HepG2 (cell line): ENCODE measurements around the gene RBBP8NL. TPM values are rescaled to one million over a fixed set of nuclear protein-coding genes. Genes with fewer than 3 reads are reported as not detected.

Experiments used
- AGO2 ChIP-seq: fragments of 200-400 bp; formaldehyde crosslinking; optimal IDR thresholded peaks from 2 replicates; pipeline ENCODE3; 2017; ENCODE audit warnings: mild to moderate bottlenecking, low read depth, low read length, moderate library complexity
- CBX1 ChIP-seq: IDR thresholded peaks from one replicate; pipeline ENCODE4 v1.6.1; 2016; ENCODE audit warnings: antibody characterized with exemption, low read depth
- CBX2 ChIP-seq, 2 experiments: fragments of 200-600 bp in 1 of 2; sonication (generic); formaldehyde crosslinking in 1 of 2; IDR thresholded peaks; 2 replicates each; pipeline versions ENCODE4 v1.7.0 to v1.8.1; 2018 to 2022; ENCODE audit warnings: low read depth in 2 of 2, low read length in 1 of 2, mild to moderate bottlenecking in 1 of 2, missing genetic modification reagents in 1 of 2
- KLF9 ChIP-seq: IDR thresholded peaks from 2 replicates; pipeline ENCODE4 v1.6.1; 2016; ENCODE audit warnings: low read depth
- MXD4 ChIP-seq: IDR thresholded peaks from 2 replicates; pipeline ENCODE4 v1.6.1; 2016; ENCODE audit warnings: mild to moderate bottlenecking, missing biosample characterization, missing genetic modification reagents
- RAD51 ChIP-seq: fragments of 450-650 bp; IDR thresholded peaks from 2 replicates; pipeline ENCODE4 v1.6.1; 2016; ENCODE audit warnings: borderline replicate concordance
- TBX3 ChIP-seq: fragments of 450-650 bp; IDR thresholded peaks from 2 replicates; pipeline ENCODE4 v1.6.1; 2017; ENCODE audit warnings: antibody characterized with exemption, mild to moderate bottlenecking, inconsistent platforms, borderline replicate concordance
- THAP8 ChIP-seq: sonication (generic); formaldehyde crosslinking; IDR thresholded peaks from 2 replicates; pipeline ENCODE4 v1.5.1; 2020; ENCODE audit warnings: missing genetic modification reagents, mild to moderate bottlenecking, borderline replicate concordance
- ZNF558 ChIP-seq: sonication (generic); formaldehyde crosslinking; IDR thresholded peaks from 2 replicates; pipeline ENCODE4 v1.9.0; 2022; ENCODE audit warnings: mild to moderate bottlenecking, missing genetic modification reagents, borderline replicate concordance
- ZNF614 ChIP-seq: IDR thresholded peaks from 2 replicates; pipeline ENCODE4 v1.6.1; 2018; ENCODE audit warnings: missing biosample characterization, missing genetic modification reagents, inconsistent platforms, borderline replicate concordance
- ZNF839 ChIP-seq: sonication (generic); formaldehyde crosslinking; IDR thresholded peaks from 2 replicates; pipeline ENCODE4 v1.4.0; 2020; ENCODE audit warnings: missing genetic modification reagents, mild to moderate bottlenecking, borderline replicate concordance
- polyA plus RNA-seq, 8 experiments: library from polyadenylated mRNA; depleted of rRNA in 3 of 8; stranded (reverse) in 7 of 8; unstranded in 1 of 8; fragments of >200 nt; fragmentation: Illumina TruSeq in 4 of 8; extraction: Trizol in 4 of 8; gene quantifications; 2 replicates each; pipeline versions ENCODE4 v1.2.1 to v1.2.3, GENCODE V29; 2011 to 2016; ENCODE audit warnings: low read depth in 4 of 8, missing spikeins in 1 of 8, mixed read lengths in 1 of 8; ENCODE audit not compliant: insufficient read depth in 1 of 8
- total RNA-seq, 5 experiments: library from RNA; depleted of rRNA; stranded (reverse); fragments of >200 nt; fragmentation: Illumina TruSeq; extraction: Trizol; gene quantifications; 2 replicates each; pipeline ENCODE4 v1.2.3, GENCODE V29; 2016; ENCODE audit warnings: low read depth in 1 of 5
- TF ChIP-seq, protein P1 (sequence below): IDR thresholded peaks from 2 replicates; pipeline ENCODE4 v1.6.1; 2016; ENCODE audit warnings: control low read depth

Gene RBBP8NL
- total and polyA plus RNA-seq, 2 of the 13 experiments (the other 11 are each of a cell fraction or from before 2014, with no cell fraction given): 0.69 to 0.86 TPM

- 0 out of 2 replicates have a peak, but pooled peaks have one; percentile 33 for TF ChIP-seq ZNF558 (CRISPR knock-in tag)
- TF ChIP-seq CBX2 (IDR thresholded peaks at IDR 0.05; ENCODE audit: low read depth, low read length): no peak
- no peak for TF ChIP-seq CBX2 (CRISPR knock-in tag; IDR thresholded peaks at IDR 0.05; ENCODE audit: low read depth)
- TF ChIP-seq, protein P1, sequence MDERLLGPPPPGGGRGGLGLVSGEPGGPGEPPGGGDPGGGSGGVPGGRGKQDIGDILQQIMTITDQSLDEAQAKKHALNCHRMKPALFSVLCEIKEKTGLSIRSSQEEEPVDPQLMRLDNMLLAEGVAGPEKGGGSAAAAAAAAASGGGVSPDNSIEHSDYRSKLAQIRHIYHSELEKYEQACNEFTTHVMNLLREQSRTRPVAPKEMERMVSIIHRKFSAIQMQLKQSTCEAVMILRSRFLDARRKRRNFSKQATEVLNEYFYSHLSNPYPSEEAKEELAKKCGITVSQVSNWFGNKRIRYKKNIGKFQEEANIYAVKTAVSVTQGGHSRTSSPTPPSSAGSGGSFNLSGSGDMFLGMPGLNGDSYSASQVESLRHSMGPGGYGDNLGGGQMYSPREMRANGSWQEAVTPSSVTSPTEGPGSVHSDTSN (CRISPR knock-in tag): no peak
- no peak for TF ChIP-seq RAD51
- TF ChIP-seq THAP8: no peak
- no peak for TF ChIP-seq MXD4
- TF ChIP-seq ZNF614: no peak
- TF ChIP-seq KLF9 (CRISPR knock-in tag): no peak
- no peak for TF ChIP-seq TBX3
- TF ChIP-seq AGO2: peak; percentile 17
- no peak for TF ChIP-seq ZNF839
- no peak for TF ChIP-seq CBX1
Measured at GRCh38 chr20:62377615-62378178, 49.6 kb downstream of the RBBP8NL start (continued).
